HEK293 (cell line): Measurements from ENCODE around the gene PDXDC1.
"Not testable (repeated sequence)": the region's sequence is repeated elsewhere in the genome, so short reads cannot be mapped to it uniquely, and the experiment has no call there.

Experiments
- CTCF ChIA-PET: fragments of 350-600 bp; formaldehyde crosslinking; extraction: SDS; loops from one replicate; lab custom pipeline; 2021; ENCODE audit warnings: antibody characterized with exemption; lab: Yijun Ruan, JAX
- POLR2A ChIA-PET: fragments of 300-600 bp; formaldehyde crosslinking; extraction: SDS; loops from one replicate; lab custom pipeline; 2020; ENCODE audit warnings: antibody characterized with exemption, inconsistent platforms; lab: Yijun Ruan, JAX
- H3K27ac ChIP-seq: fragments of 200-500 bp; sonication (Bioruptor generic); 2 replicates; pipeline ENCODE4 v1.5.1; 2014; ENCODE audit warnings: low read depth, low read length, control low read depth, inconsistent platforms; ENCODE audit errors: extremely low read depth
- H3K36me3 ChIP-seq, 2 experiments: fragments of 200-500 bp in 1 of 2; sonication (Bioruptor generic) in 1 of 2; 1 replicate in 1 of 2; 2 replicates in 1 of 2; pipeline ENCODE4 v1.5.1; 2014 to 2017; ENCODE audit warnings: inconsistent platforms in 2 of 2, low read length in 2 of 2; ENCODE audit not compliant: control insufficient read depth in 2 of 2, insufficient read depth in 1 of 2
- H3K4me1 ChIP-seq: fragments of 200-500 bp; sonication (Bioruptor generic); 2 replicates; pipeline ENCODE4 v1.5.1; 2014; ENCODE audit warnings: mild to moderate bottlenecking, low read length, inconsistent platforms; ENCODE audit not compliant: control insufficient read depth, insufficient read depth
- H3K4me3 ChIP-seq: 2 replicates; pipeline ENCODE4 v1.5.1; 2011; ENCODE audit warnings: low read depth, mild to moderate bottlenecking, control low read depth, low read length, moderate library complexity
- H3K9me3 ChIP-seq: fragments of 200-500 bp; sonication (Bioruptor generic); 2 replicates; pipeline ENCODE4 v1.5.1; 2014; ENCODE audit warnings: low read depth, low read length, inconsistent platforms; ENCODE audit not compliant: control insufficient read depth, insufficient read depth
- OSR2 ChIP-seq: fragments of 450-650 bp; formaldehyde crosslinking; IDR thresholded peaks from 2 replicates; pipeline ENCODE4 v1.5.1; 2016; ENCODE audit warnings: missing biosample characterization, missing genetic modification characterization
- ZNF549 ChIP-seq: fragments of 450-650 bp; IDR thresholded peaks from 2 replicates; pipeline ENCODE4 v1.5.1; 2018; ENCODE audit warnings: missing biosample characterization, missing genetic modification characterization, mild to moderate bottlenecking, inconsistent platforms, moderate library complexity
- ZNF600 ChIP-seq: fragments of 450-650 bp; formaldehyde crosslinking; IDR thresholded peaks from 2 replicates; pipeline ENCODE4 v1.5.1; 2016; ENCODE audit warnings: missing biosample characterization, missing genetic modification characterization
- TF ChIP-seq, protein P1 (sequence below): fragments of 450-650 bp; formaldehyde crosslinking; IDR thresholded peaks from 2 replicates; pipeline ENCODE4 v1.5.1; 2016; ENCODE audit warnings: missing biosample characterization, missing genetic modification characterization

Gene PDXDC1

DNA sequence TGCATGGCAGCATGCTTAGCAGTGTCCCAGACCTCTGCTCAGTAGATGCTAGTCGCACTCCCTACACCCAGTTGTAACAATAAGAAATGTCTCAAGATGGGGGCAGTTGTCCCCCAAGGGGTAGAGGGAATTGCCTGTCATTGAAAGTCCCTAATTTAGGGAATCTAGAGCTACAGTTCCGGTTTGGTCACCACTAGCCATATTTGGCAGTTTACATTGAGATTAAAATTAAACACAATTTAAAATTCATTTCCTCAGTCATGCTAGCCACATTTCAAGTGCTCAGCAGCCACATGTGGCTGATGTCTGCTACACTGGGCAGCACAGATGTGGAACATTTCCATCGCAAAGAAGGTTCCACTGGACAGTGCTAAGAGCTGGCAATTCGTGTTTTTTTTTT is 4.1 kb downstream of the PDXDC1 start:
- H3K4me1 ChIP-seq, result peaks cover 19% of the 10 kb centered on the region
- H3K36me3 ChIP-seq, H3K4me3 ChIP-seq, H3K9me3 ChIP-seq: not testable (repeated sequence)
- TF ChIP-seq ZNF549 (tag by site-specific recombination) (peak; percentile 30; the same call in 1 of the 2 replicates), ZNF600 (tag by site-specific recombination) (peak; percentile 11; the same call in 1 of the 2 replicates)
- TF ChIP-seq, all 188 proteins: peak for 2; not testable (repeated sequence) for 186
- POLR2A ChIA-PET, CTCF ChIA-PET, H3K27ac ChIP-seq: not testable (repeated sequence)

DNA sequence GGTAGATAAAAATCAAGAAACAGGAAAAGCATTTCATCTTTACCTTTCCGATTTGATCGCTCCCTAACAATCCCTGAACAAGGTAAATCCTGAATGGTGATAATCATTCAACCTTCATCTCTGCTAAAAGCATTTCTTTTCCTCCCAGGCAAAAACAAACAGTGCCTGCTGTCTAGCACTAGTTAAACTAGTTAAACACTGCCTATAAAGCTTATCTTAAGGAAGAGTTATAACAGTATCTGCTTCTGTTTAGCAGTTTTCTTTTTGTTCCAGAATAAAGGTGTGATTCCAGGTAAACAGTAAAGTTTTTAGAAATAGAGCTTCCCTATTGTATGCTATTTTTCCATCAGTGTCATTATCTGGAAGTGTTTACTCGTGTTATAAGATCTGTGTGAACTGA is 6.4 kb downstream of the PDXDC1 start:
- peaks cover 19% of the 10 kb centered on the region for H3K4me1 ChIP-seq
- H3K36me3 ChIP-seq, H3K27ac ChIP-seq, H3K4me3 ChIP-seq, POLR2A ChIA-PET, H3K9me3 ChIP-seq: not testable (repeated sequence)
- TF ChIP-seq, protein P1, sequence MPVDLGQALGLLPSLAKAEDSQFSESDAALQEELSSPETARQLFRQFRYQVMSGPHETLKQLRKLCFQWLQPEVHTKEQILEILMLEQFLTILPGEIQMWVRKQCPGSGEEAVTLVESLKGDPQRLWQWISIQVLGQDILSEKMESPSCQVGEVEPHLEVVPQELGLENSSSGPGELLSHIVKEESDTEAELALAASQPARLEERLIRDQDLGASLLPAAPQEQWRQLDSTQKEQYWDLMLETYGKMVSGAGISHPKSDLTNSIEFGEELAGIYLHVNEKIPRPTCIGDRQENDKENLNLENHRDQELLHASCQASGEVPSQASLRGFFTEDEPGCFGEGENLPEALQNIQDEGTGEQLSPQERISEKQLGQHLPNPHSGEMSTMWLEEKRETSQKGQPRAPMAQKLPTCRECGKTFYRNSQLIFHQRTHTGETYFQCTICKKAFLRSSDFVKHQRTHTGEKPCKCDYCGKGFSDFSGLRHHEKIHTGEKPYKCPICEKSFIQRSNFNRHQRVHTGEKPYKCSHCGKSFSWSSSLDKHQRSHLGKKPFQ (tag by site-specific recombination), result 0 out of 2 replicates have a peak, but pooled peaks have one; percentile 82
- TF ChIP-seq OSR2 (tag by site-specific recombination), result peak; percentile 59; the same call in 1 of the 2 replicates
- CTCF ChIA-PET, result interaction anchor here (0.6 kb wide), 1 partner anchor 91 kb away, joined by 3 read pairs; no protein-coding TSS in a partner anchor

DNA sequence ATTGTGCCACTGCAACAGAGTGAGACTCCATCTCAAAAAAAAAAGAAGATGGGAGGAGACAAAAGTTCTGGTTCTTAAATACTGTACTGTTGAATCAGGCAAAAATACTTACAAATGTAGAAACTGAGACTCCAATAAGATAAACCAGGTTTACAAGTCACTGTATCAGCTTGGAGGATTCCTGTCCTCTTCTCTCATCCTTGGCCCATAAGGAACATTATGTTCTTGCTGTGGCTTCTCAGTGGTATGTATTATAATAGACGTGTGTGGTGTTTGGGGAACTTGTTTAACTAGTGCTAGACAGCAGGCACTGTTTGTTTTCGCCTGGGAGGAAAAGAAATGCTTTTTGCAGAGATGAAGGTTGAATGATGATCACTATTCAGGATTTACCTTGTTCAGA is 7.7 kb downstream of the PDXDC1 start:
- H3K36me3 ChIP-seq, H3K27ac ChIP-seq, H3K4me3 ChIP-seq, CTCF ChIA-PET, H3K9me3 ChIP-seq, POLR2A ChIA-PET: not testable (repeated sequence)
- H3K4me1 ChIP-seq, result peaks cover 17% of the 10 kb centered on the region

DNA sequence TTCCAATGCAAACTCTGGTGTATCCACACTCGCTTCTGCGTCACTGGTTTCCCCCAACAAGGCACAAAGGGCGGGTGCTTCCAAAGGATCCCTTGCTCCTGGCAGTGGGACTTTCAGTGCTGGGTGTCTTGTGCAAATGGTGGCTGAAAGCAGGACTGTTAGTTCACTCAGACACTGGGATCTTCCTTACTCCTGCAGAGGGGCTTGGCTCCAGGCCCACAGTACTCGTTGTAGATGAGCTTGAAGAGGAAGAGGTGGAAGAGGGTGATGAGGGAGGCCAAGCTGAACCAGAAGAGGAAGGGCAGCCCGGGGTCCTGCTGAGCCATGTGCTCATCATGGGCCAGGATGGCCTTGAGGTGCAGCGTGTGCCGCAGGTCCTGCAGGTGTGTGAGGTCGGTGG is 13.3 kb downstream of the PDXDC1 start:
- CTCF ChIA-PET, H3K9me3 ChIP-seq, H3K27ac ChIP-seq, H3K4me3 ChIP-seq, POLR2A ChIA-PET, H3K4me1 ChIP-seq: not testable (repeated sequence)
- peaks cover 12 to 16% of the 10 kb centered on the region in 2 experiments; a peak in 2 of 3 replicates for H3K36me3 ChIP-seq

DNA sequence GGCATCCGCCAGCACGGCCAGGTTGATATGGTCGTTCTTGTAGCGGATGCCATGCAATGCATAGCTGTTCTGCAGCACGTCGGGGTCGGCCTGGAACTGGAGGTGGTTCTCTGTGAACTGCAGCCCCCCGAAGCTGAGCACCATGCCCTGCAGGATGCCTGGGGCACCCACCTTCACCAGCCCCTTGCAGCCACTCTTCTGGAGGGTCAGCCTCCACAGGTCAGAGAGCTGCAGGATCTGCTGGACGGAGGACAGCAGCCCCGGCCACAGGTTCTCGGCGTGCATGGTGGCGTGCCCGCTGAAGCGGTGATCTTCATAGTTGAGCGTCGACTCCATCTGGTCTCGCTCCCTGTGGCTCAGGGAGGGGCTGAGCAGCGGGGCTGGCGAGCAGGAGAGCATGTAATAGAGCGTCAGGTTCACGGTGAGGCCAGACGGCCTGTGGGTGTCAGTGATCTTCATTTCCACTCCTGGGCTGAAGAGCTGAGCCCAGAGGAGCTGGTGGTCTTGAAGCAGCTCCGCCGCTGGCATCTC is 13.9 kb downstream of the PDXDC1 start:
- H3K9me3 ChIP-seq, H3K27ac ChIP-seq, POLR2A ChIA-PET, CTCF ChIA-PET, H3K4me1 ChIP-seq, H3K4me3 ChIP-seq: not testable (repeated sequence)
- H3K36me3 ChIP-seq, result peaks cover 12 to 16% of the 10 kb centered on the region in 2 experiments; a peak in 2 of 3 replicates

DNA sequence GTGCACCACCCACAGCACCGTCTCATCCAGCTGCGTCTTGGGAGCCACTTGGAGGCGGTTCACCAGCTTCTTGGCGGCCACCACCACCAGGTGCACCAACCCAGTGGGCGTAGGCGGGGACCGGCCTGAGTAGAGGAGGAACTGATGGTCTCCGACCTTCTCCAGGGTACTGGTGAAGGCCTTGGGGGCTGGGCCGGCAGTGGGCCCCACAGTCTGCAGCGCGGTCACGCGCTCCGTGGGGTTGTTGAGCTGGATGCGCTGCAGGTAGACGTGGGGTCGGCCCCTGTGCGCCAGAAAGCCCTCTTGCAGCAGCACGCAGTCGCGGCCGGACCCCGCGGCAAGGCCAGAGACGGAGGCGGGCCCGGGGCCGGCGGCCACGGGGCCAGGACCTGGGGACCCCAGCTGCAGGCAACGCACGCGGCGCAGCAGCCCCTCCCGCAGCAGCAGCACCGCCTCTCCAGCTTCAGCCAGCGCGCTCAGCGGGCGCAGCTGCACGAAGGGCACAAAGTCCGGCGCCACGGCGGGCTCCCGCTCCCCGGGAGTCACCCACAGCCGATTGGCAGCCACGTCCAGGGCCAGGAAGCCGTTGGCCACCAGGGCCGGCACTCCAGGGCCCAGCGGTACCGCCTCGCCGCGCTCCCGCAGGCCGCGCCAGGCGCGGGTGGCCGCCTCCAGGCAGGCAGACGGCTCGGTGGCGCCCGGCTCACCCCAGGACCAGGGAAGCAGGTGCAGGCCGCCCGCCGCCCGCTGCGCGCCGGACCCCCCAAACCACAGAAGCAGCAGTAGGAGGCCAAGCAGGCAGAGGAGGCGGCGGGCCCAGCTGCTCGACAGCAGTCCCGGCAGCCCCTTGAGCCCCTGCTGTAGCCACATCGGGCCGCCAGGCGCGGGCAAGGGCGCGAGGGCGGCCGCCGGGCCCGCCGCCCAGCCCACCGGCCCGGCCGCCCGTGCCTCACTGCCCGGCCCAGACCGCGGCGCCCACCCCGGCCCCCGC is 14.8 kb downstream of the PDXDC1 start:
- H3K4me1 ChIP-seq, CTCF ChIA-PET, H3K27ac ChIP-seq, POLR2A ChIA-PET, H3K9me3 ChIP-seq, H3K4me3 ChIP-seq: not testable (repeated sequence)
- H3K36me3 ChIP-seq, result peaks cover 10 to 16% of the 10 kb centered on the region in 2 experiments; a peak in 2 of 3 replicates
